Measurements from ENCODE around the gene CYBC1. TPM values are rescaled to one million over a fixed set of nuclear protein-coding genes. Genes with fewer than 3 reads are reported as not detected.

CYBC1 gene
- total RNA-seq, 1 experiment from 2014 or later, result 95.4 TPM

DNA sequence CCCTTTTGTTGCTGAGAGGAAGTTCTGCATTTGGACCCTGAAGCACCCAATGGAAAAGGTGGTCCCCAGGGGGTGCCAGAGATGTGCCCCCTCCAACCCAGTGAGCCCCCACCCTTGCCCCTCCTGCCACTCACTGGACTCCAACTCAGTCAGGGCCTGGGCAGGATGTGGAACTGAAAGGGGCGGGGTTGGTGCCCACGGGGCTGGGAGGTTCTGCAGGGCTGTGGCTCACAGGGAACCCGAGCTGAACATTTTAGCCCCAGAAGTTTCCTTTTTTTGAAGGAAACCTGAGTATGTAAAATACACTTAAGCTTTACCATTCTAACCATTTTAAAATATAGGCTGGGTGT is 16.4 kb downstream of the CYBC1 start:
- ChIA-PET RAD21 (ENCODE audit: low non-redundant PET in 1 of 2, low total read pairs in 2 of 2, uncharacterized antibody in 2 of 2, unreplicated experiment in 2 of 2) (no interaction called here), POLR2A (no interaction called here), CTCF (no interaction called here)
- H3K9me2 ChIP-seq (ENCODE audit: insufficient read depth), result no peaks in the 10 kb centered on the region
- H3K27ac ChIP-seq (ENCODE audit: low read depth, low read length), result no peak overlapping the region
- 0 out of 4 replicates have a peak, but pooled peaks cover 0 to 2% of the 10 kb centered on the region in 2 experiments for H3K36me3 ChIP-seq (ENCODE audit: control insufficient read depth in 1 of 2, insufficient read depth in 2 of 2, low read length in 2 of 2)
- no peak for TF ChIP-seq FOSL1 (IDR thresholded peaks at IDR 0.05; ENCODE audit: low read depth)
- TF ChIP-seq ELF1 (IDR thresholded peaks at IDR 0.05; ENCODE audit: borderline replicate concordance, low read depth), result no peak
- TF ChIP-seq JUND (IDR thresholded peaks at IDR 0.05), result no peak
- no peak for TF ChIP-seq YY1 (IDR thresholded peaks at IDR 0.05; ENCODE audit: extremely low read depth, insufficient replicate concordance, low read depth, low read length)
- no peak for TF ChIP-seq EGR1 (IDR thresholded peaks at IDR 0.05; ENCODE audit: low read depth)
- TF ChIP-seq ATF3 (IDR thresholded peaks at IDR 0.05), result no peak
- no peak for TF ChIP-seq SRF (IDR thresholded peaks at IDR 0.05; ENCODE audit: low read depth)
- no peak for TF ChIP-seq EZH2 (IDR thresholded peaks at IDR 0.05)
- H3K9ac ChIP-seq (ENCODE audit: low read length), result no peak overlapping the region
- H3K9me3 ChIP-seq (ENCODE audit: control insufficient read depth in 1 of 2, insufficient read depth in 1 of 2, low read depth in 1 of 2, low read length in 2 of 2), result no peaks in the 10 kb centered on the region
- H4K20me1 ChIP-seq (ENCODE audit: insufficient read depth), result no peaks in the 10 kb centered on the region
- H3K79me2 ChIP-seq (ENCODE audit: insufficient read depth, low read length), result no peaks in the 10 kb centered on the region
- BruUV-seq (replicated peaks), result no TSS peak
- DNase-seq (ENCODE audit: low read depth, low spot score), result no peak
- intact Hi-C loops (cut with micrococcal nuclease), result no loop called here
- no peaks in the 10 kb centered on the region for H3K27me3 ChIP-seq (ENCODE audit: insufficient read depth, low read length)
- H2AFZ ChIP-seq (ENCODE audit: low read depth, low read length, poor library complexity, severe bottlenecking), result no peak overlapping the region
- H3K4me3 ChIP-seq (replicated peaks in 1 of 2; ENCODE audit: low read depth in 1 of 2, low read length in 2 of 2), result no peak overlapping the region
- ATAC-seq, result no peak
- H3K4me1 ChIP-seq (ENCODE audit: control insufficient read depth in 1 of 2, insufficient read depth in 2 of 2, low read length in 2 of 2), result no peaks in the 10 kb centered on the region
- no peak overlapping the region for H3K4me2 ChIP-seq (ENCODE audit: low read length)

- Histone ChIP-seq H3K79me2 (ENCODE audit: insufficient read depth, low read length) (no peaks in the 10 kb centered on the region), H3K4me2 (ENCODE audit: low read length) (no peak overlapping the region), H3K9me2 (ENCODE audit: insufficient read depth) (no peaks in the 10 kb centered on the region), H3K4me3 (replicated peaks in 1 of 2; ENCODE audit: low read depth in 1 of 2, low read length in 2 of 2) (no peak overlapping the region), H3K27ac (ENCODE audit: low read depth, low read length) (no peak overlapping the region), H4K20me1 (ENCODE audit: insufficient read depth) (no peaks in the 10 kb centered on the region), H3K36me3 (ENCODE audit: control insufficient read depth in 1 of 2, insufficient read depth in 2 of 2, low read length in 2 of 2) (0 out of 4 replicates have a peak, but pooled peaks cover 0 to 2% of the 10 kb centered on the region in 2 experiments), H3K9me3 (ENCODE audit: control insufficient read depth in 1 of 2, insufficient read depth in 1 of 2, low read depth in 1 of 2, low read length in 2 of 2) (no peaks in the 10 kb centered on the region), H2AFZ (ENCODE audit: low read depth, low read length, poor library complexity, severe bottlenecking) (no peak overlapping the region), H3K27me3 (ENCODE audit: insufficient read depth, low read length) (no peaks in the 10 kb centered on the region), H3K9ac (ENCODE audit: low read length) (no peak overlapping the region), H3K4me1 (ENCODE audit: control insufficient read depth in 1 of 2, insufficient read depth in 2 of 2, low read length in 2 of 2) (no peaks in the 10 kb centered on the region)
- ChIA-PET POLR2A (no interaction called here), CTCF (no interaction called here), RAD21 (ENCODE audit: low non-redundant PET in 1 of 2, low total read pairs in 2 of 2, uncharacterized antibody in 2 of 2, unreplicated experiment in 2 of 2) (no interaction called here)
- ATAC-seq, result no peak
- TF ChIP-seq ZFX (IDR thresholded peaks at IDR 0.05) (no peak), ATF3 (IDR thresholded peaks at IDR 0.05) (no peak), MAX (IDR thresholded peaks at IDR 0.05) (no peak), SP1 (IDR thresholded peaks at IDR 0.05; ENCODE audit: low read depth) (no peak), POLR2AphosphoS5 (IDR thresholded peaks at IDR 0.05; ENCODE audit: low read depth, low read length) (no peak), SRF (IDR thresholded peaks at IDR 0.05; ENCODE audit: low read depth) (no peak)
- TF ChIP-seq, protein P1, sequence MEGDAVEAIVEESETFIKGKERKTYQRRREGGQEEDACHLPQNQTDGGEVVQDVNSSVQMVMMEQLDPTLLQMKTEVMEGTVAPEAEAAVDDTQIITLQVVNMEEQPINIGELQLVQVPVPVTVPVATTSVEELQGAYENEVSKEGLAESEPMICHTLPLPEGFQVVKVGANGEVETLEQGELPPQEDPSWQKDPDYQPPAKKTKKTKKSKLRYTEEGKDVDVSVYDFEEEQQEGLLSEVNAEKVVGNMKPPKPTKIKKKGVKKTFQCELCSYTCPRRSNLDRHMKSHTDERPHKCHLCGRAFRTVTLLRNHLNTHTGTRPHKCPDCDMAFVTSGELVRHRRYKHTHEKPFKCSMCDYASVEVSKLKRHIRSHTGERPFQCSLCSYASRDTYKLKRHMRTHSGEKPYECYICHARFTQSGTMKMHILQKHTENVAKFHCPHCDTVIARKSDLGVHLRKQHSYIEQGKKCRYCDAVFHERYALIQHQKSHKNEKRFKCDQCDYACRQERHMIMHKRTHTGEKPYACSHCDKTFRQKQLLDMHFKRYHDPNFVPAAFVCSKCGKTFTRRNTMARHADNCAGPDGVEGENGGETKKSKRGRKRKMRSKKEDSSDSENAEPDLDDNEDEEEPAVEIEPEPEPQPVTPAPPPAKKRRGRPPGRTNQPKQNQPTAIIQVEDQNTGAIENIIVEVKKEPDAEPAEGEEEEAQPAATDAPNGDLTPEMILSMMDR (IDR thresholded peaks at IDR 0.05 in 2 of 3, conservative IDR thresholded peaks at IDR 0.05 in 1 of 3; ENCODE audit: borderline replicate concordance in 1 of 3, insufficient read depth in 1 of 3, low read depth in 2 of 3, low read length in 2 of 3), result no peak
- DNase-seq (ENCODE audit: low read depth, low spot score), result no peak
- no TSS peak for BruUV-seq (replicated peaks)
- intact Hi-C loops (cut with micrococcal nuclease), result no loop called here
These were observed 16.9 kb downstream of the CYBC1 start for GRCh38 chr17:82433560-82434215.

All from HCT116 (cell line).